DMS53 (cell line): Measurements from ENCODE around the gene IQSEC3.

Source experiments
- DNase-seq: peaks from one replicate; lab custom pipeline; 2025; lab: John Stamatoyannopoulos, UW

The IQSEC3 gene

DNA sequence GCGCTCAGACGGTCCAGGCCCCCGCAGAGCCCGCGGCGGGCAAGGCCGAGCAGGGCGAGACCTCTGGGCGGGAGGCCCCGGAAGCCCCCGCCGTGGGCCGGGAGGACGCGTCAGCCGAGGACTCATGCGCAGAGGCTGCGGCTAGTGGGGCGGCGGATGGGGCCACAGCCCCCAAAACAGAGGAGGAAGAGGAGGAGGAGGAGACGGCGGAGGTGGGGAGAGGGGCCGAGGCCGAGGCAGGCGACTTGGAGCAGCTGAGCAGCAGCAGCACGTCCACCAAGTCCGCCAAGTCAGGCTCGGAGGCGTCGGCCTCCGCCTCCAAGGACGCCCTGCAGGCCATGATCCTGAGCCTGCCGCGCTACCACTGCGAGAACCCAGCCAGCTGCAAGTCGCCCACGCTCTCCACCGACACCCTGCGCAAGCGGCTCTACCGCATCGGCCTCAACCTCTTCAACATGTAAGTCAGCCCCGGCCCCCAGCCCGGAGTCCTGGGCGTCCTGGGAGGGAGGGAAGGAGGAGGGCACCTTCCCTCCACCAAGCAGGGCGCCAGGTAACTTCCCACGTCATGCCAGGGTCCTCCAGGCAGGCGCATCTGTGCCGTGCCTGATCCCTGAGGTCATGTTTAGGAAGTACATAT, 72.4 kb downstream of the IQSEC3 start:
- DNase-seq = no peak

DNA sequence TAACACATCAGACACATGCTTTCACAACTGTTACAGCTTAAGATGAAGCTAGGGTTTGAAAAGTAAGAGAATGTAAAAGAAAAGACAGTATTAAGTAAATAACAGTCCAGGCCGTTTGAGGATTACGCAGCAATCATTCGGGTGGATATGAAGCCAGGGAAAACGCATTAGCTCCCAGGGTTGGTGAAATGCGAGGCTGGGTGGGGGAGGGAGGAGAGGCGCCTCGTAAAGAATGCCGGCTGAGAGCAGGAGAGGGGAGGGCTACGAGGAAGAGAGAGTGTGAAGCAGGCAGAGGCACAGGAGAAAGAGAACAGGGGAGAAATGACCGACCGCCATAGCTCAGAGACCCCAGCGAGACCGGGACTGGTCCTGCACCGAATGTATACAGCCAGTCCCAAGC, 73.0 kb downstream of the IQSEC3 start:
- no peak for DNase-seq

DNA sequence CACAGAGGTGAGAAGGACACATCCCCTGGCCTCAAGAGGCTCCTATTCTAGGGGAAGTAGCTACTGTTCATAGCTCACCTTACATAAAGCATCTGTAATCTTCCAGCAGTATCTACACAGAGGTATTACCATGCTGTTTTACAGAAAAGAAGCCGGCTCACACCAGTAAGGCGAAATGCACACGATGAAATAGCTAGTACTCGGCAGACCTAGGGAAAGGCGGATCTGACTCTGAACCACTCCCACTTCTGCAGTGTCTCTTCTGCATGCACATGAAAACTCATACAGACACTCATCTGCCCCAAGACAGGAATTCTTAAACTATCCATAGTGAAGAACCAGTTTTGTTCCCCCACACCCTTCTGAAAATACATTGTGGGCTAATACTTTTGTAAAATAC, 73.6 kb downstream of the IQSEC3 start:
- DNase-seq = no peak

DNA sequence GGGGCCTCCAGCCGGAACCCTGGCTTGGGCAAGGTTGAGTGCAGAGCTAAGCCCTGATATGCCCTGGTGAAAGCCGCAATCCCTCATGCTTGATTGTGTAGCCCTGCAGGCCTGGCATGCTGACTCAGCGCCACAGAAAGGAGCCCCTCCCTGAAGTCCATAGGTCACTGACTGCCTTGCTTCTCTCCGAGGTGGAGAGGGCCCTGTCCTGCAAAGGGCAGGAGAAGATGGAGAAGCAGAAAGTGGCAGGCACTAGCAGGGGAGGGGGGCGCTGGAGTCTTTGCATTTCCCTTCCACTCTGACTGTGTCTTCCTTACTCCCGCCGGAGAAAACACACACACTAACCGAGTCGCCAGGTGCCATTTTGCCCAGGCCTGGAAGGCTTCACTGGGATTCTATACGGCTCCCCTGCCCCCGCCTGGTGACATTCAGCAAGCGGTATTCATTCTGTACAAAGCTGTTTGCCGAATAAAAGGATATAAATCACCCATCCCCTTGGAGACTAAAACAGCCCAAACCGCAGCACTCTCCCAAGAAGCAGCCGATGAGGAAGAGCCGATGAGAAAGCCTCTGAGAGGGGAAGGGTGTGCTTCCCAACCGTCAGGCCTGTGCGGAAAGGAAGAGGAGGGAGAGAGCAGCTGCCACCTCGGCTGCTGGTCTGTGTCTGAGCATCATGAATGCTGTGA, 77.5 kb downstream of the IQSEC3 start:
- DNase-seq = peak; percentile 75

DNA sequence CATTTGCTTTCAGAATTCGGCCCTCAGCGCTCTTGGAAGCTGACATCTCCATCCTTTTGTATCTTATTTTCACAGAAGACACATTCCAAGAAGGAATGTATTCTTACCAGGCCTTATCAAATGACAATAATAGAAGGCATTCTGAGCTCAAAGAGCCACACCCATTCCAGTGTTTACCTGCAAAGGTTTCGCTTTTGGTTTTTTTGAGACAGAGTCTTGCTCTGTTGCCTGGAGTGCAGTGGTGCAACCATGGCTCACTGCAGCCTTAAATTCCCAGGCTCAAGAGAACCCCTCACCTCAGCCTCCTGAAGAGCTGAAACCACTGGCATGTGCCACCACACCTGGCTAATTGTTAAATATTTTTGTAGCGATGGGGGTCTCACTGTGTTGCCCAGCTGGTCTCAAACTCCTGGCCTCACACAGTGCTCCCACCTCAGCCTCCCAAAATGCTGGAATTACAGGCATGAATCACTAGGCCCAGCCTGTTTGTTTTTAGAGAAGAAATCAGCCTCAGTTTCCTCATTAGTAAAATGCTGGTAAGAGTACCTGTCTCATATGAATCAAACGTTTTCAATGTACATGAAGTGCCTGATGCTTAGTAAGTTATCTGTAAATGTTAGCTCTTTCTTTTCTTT, 78.2 kb downstream of the IQSEC3 start:
- peak; percentile 62 for DNase-seq

DNA sequence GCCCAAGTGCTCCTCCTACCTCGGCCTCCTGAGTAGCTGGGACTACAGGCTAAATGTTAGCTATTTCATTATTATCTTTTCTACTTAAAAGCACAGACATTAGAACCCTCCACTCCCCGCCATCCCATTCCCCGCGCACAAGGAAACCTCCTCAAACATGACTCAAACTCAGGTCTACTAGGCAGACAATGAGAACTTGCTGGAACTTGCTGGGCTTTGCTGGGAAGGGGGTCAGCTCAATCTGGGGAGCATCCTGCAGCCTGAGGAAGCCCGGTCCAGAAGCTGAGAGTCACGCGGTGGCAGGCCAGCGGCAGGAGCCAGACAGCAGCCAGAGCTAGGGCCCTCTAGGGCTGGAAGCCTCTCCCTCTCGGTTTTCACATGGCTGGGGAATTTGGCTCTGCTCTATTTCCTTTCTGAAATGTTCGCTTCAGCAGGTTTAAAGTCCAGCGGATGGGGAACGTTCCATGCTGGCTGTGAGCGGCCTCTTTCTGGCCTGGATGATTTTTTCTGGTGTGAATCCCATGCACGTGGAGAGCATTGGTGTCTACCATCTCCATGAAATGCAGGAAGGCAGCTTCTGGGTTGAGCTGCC, 78.9 kb downstream of the IQSEC3 start:
- DNase-seq = no peak

DNA sequence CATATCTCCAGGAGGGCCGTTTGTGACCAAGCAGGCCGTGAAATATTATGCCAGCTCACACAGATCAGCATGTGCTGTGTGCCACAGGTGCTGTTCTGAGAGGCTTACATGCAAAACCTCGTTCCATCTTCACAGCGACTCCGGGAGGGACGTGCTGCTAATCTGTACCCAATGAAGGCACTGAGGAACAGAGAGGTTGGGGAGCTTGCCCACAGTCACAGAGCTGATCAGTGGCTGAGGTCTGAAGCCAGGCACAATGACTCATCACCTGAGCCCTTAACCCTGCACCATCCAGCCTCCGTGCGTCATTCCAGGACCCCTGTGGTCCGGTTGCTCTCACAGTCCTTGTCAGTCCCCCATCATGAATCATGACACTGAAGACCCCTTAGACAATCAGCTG, 80.7 kb downstream of the IQSEC3 start:
- DNase-seq = no peak

DNA sequence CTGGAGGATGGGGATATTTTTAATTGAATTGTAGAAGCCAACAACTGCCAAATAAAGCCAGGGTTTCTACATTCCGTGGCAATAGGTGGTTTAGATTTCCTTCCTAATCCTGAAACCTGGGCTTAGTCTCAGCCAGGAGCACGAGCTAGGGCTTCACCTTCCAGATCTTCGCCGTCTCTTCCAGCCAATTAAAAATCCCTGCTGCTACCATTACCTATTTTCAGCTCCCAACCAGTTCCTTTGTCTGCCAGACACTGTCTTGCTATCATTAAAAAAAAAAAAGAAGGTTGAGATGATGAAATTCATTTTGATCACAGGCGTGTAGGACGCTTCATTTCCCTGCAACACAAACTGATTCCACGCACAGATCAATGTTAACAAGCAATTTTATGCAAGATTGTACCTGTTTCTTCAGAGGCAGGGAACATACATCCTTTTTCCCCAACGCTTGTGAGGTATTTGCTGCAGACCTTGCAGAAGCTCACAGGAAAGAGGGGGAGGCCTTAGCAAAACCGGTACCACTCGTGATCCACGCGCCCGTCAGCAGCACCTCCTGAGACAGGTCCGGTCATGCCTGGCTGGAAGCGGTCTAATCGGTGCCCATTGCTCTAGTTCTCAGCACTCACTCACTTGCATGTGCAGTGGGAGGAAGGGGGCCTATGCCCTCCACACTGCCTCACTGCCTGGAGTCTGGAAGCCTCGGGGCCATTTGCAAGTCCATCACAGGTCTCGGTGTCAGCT, 82.3 kb downstream of the IQSEC3 start:
- no peak for DNase-seq

DNA sequence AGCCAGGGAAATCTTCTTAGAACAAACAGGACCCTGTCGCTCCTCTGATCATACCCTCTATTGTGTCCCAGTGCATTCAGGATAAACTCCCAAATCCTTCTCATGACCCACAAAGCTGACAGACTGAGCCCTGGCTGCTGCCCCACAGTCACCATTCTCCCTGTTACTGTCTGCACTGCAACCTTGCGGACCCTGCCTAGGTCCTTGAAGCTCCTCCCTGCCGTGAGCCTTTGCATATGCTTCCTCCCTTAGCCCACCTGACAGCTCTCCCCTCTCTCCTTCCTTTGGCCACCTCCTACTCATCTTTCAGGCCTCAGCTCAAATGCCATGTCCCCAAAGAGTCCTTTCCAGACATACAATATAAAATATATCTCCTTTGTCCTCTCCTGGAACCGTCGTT, 85.0 kb downstream of the IQSEC3 start:
- DNase-seq = no peak

DNA sequence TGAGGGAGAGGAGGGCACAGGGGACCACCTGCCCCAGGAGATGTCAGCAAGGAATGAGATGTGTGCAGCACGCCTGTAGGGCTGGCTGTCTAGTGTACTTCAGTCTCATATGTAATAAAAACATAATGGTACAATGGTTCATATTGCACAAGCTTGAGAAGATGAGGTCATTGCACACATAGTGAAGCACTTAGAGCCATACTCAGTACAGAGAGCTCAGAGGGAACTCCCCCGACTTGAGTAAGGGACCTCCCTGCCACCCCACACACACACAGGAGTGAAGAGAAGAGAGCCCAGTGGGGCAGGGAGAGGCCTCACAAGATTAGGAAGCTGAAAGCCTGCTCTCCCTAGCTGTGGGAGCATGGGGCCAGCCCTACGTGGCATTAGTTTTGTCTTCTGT, 85.9 kb downstream of the IQSEC3 start:
- peak; percentile 41 for DNase-seq

DNA sequence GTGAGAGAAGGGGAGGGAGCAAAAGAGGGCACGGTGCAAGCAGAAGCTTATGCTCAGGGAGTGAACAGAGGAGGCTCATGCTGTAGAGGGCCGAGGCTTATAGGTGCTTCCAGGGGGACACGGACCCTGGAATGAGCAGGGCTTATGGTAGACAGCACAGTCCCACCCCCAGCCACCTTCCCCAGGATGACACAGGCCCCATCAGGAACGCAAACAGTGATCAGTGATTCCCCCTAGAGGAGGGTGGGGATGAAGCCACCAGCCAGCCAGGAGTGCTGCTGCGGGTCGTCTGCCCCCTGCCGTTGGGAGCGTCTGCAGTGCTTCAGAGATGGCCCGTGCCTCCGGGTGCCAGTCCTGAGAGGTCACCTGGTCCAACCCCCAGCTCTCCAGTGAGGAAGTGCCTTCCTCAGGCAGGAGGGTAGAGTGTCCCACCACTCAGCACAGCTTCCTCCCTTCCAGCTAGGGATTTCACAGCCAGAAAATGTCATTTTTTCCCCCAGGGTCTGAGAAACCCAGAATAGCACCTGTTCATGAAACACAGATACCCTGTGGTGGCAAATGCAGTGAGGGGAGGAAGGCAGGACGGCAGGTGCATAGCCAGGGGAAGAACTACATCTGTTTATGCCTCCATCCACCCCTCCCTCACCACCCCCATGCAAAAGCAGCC, 86.6 kb downstream of the IQSEC3 start:
- DNase-seq = peak; percentile 97

DNA sequence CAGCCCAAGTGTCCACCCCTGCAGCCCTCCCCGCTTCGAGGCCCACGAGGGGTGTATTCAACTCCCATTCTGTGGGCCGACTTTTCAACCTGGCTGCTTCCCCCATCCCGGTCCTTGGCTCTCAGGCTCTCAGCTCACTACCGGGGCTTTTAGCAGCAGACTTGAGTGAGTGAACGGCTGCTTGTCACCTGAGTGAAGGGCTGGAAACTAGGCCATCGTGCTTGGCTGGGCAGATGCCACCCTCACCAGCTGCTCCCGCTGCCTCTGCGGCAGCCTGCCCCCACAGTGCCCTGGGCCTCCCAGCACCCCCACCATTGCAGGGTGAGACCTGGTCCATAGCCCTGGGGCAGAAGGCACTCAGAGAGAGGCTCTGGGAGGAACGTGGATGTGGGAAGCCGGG, 87.5 kb downstream of the IQSEC3 start:
- no peak for DNase-seq

DNA sequence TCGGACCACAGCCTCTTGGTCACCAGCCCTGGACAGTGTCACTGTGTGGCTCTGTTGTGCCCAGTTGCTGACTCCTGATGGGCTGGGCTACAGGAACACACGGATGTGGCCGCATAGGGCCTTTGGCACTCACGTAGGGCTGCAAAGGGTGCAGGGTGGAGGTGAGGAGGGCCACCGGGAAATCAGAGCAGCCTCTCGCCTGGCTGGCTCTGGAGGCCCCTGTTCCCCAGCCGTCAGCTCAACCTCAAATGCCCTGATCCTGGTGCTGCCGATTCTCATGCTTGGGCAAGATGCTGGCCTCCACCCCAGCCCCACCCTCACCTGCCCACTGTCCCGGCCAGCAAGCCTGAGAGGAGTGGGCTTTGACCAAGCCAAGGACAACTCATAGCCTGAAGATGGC, 88.4 kb downstream of the IQSEC3 start:
- no peak for DNase-seq

DNA sequence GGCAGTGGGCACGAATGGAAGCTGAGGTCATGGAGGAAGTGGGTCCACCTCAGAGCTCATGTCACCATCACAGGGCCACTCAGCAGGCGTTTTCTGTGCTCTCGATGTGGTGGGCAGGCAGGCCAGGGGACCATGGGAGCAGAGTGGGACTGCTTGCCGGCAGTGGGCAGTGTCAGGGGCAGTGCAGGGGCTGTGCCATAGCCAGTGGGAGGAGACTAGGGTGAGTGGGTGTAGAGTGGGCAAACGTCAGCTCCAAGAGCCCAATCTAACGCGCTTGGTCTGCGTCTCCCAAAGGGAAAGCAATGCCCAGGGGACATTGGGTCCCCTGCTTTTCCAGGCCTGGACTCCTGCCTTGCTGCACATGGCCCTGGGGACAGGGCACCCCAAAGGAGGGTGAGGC, 89.1 kb downstream of the IQSEC3 start:
- no peak for DNase-seq

DNA sequence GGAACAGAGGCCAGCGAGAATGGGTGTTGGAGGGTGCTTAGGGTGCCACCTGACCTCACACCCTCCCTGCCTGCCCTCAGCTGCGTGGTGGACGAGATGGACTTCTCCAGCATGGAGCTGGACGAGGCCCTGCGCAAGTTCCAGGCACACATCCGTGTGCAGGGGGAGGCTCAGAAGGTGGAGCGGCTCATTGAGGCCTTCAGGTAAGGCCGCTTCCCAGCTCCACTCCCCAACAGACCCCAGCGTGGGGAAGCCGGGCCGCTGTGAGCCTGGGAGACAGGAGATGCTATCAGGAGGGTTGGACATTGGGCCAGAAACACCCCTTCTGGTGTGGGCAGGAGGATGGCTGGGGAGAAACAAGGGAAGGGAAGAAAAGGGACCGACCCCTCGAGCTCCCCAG, 90.4 kb downstream of the IQSEC3 start:
- DNase-seq = no peak

DNA sequence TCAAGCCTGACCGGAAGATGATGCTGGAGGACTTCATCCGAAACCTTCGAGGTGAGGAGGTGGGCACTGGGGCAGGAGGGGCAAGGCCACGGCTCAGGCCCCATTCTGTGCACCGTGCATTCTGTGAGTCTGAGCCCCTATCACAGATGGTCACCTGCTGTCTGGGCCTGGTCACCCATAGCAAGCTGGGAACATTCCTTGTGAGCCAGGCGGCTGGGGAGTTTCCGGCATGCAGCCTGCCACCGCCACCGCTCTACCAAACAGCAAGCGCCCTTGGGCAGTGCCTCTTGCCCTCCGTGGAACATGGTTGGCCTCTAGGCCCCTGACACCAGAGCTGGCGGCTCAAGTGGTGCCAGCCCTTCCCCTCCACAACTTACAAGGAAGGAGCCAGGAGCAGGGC, 91.1 kb downstream of the IQSEC3 start:
- no peak for DNase-seq

DNA sequence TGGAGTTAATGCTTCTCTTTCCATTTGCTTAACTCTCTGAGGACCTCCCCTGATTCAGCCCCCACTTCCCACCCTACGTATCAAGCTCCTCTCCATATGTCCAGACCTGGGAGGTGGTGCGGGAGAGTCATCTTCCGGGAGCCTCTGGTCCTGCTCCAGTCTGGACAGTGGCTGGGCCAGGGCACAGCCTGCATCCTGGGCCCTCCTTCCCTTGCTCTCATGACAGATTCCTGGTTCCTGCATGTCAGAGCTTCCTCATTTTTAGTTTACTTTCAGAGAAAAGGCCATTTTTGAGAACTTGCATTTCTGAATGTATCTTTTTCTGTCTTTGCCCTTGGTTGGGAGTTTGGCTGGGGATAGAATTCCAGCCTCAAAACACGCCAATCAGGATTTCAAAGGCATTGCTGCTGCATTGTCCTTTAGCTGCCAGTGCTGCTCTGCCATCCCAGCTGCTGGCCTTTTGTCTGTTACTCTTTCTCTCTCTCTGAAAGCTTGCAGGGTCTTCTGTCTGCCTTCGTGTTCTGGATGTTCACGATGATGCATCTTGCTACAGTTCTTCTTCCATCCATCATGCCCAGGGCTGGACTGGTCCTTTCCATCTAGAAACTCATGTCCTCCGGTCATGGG, 92.7 kb downstream of the IQSEC3 start:
- no peak for DNase-seq

DNA sequence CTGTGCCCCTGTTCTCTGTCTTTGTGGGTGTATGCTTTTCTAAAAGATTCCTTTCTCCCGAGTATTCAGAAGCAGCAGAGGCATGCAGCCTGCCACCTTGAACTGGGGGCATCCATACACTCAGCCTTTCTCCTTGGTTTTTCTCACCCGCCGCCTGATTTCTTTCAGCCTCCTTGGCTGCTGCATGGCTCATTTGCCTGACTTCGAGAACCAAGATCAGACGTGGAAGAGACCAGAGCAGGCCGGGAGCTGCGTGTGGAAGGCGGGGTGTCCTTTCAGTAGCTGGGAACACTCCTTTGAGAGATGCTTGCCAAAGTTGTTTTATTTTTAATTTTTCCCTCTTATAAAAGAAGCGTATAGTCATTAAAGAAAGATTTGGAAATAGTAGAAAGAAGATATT, 94.3 kb downstream of the IQSEC3 start:
- DNase-seq = no peak

DNA sequence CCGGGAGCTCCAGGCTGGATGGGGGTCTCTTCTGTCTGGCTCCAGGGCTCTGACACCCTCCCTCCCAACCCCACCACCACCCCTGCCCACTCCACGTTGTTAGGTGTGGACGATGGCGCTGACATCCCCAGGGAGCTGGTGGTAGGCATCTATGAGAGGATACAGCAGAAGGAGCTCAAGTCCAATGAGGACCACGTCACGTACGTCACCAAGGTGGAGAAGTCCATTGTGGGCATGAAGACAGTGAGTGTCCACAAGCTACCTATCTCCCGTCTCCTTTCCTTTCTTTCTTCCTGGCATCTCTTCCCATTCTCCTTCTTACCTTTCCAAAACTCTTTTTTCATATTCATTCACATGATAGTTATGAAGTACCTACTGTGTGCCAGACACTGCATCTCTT, 95.3 kb downstream of the IQSEC3 start:
- peak; percentile 55 for DNase-seq

DNA sequence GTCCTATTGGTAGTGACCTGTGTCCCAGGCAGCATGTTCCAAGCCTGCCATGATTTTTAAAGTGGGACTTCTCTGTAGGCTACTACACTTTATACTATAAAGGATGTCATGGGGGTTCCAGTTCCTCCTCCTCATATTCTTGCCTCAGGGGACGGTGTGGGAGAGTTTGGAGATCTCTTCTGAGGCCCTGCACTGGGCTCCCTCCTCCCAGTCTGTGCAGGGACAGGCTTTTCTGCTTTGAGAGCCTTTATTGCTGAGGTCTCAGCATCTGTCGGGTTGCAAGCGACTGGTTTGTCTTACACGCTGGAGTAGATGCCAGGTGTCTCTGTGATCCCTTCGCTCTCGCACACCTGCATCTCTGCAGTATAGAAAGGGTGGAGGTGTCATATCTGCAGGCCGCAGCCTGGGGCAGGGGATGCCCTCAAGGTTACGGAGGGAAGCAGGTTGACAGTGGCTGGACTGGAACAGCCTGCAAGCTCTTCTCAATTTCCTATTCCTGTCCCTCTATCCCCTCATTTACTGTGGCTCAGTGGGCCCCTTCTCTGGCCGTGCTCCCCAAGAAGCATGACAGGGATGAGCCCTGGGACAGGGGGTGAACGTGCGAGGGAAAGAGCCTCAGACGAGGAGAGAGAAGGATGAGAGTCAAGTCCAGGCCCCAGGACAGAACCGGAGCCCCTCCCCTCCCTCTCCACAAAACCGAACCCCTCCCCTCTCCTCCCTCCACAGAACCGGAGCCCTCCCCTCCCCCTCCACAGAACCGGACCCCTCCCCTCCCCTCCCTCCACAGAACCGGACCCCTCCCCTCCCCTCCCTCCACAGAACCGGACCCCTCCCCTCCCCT, 96.1 kb downstream of the IQSEC3 start:
- peak; percentile 100 for DNase-seq
